Smooth muscle cell (in vitro differentiated cells): ENCODE data around the gene RXRB. TPM values are rescaled to one million over a fixed set of nuclear protein-coding genes. Genes with fewer than 3 reads are reported as not detected.

Source experiments
- DNase-seq: peaks from one replicate; lab custom pipeline; 2025; ENCODE audit not compliant: unreplicated experiment; lab: John Stamatoyannopoulos, UW
- H2AFZ ChIP-seq: fragments of 200-600 bp; sonication (generic); 2 replicates; pipeline ENCODE4 v1.6.0; 2016; ENCODE audit warnings: antibody characterized with exemption, low read depth, mild to moderate bottlenecking
- H3F3A ChIP-seq: fragments of 200-600 bp; sonication (generic); 2 replicates; pipeline ENCODE4 v1.6.0; 2017; ENCODE audit warnings: antibody characterized with exemption, low read depth
- H3K27ac ChIP-seq: fragments of 200-600 bp; sonication (generic); 2 replicates; pipeline ENCODE4 v1.5.1; 2016; ENCODE audit warnings: low read depth, mild to moderate bottlenecking
- H3K27me3 ChIP-seq: fragments of 200-600 bp; sonication (generic); 2 replicates; pipeline ENCODE4 v1.6.1; 2016; ENCODE audit warnings: low read depth, mild to moderate bottlenecking
- H3K36me3 ChIP-seq: fragments of 200-600 bp; sonication (generic); 2 replicates; pipeline ENCODE4 v1.5.1; 2016; ENCODE audit warnings: low read depth
- H3K4me1 ChIP-seq: fragments of 200-600 bp; sonication (generic); 2 replicates; pipeline ENCODE4 v1.5.1; 2016; ENCODE audit warnings: low read depth
- H3K4me2 ChIP-seq: fragments of 200-600 bp; sonication (generic); 2 replicates; pipeline ENCODE4 v1.6.0; 2016; ENCODE audit warnings: mild to moderate bottlenecking
- H3K4me3 ChIP-seq: fragments of 200-600 bp; sonication (generic); 2 replicates; pipeline ENCODE4 v1.5.1; 2016; ENCODE audit warnings: mild to moderate bottlenecking
- H3K79me2 ChIP-seq: fragments of 200-600 bp; sonication (generic); 2 replicates; pipeline ENCODE4 v1.6.0; 2016; ENCODE audit warnings: low read depth, mild to moderate bottlenecking
- H3K9ac ChIP-seq: fragments of 200-600 bp; sonication (generic); 2 replicates; pipeline ENCODE4 v1.6.0; 2016; ENCODE audit warnings: low read depth
- H3K9me3 ChIP-seq: fragments of 200-600 bp; sonication (generic); replicated peaks from 2 replicates; pipeline ENCODE4 v1.5.1; 2016; ENCODE audit warnings: low read depth
- H4K20me1 ChIP-seq: fragments of 200-600 bp; sonication (generic); 2 replicates; pipeline ENCODE4 v1.6.0; 2016; ENCODE audit warnings: low read depth
- CTCF ChIP-seq: fragments of 200-600 bp; sonication (generic); IDR thresholded peaks from 2 replicates; pipeline ENCODE4 v1.5.1; 2017; ENCODE audit warnings: borderline replicate concordance, mild to moderate bottlenecking, antibody characterized with exemption; ENCODE audit not compliant: insufficient read depth, poor library complexity, severe bottlenecking
- WGBS: methylation state at CpG from one replicate; pipeline ENCODE4 v1.1.7; 2016; ENCODE audit warnings: low lambda C conversion rate; 5-methylcytosine and 5-hydroxymethylcytosine counted together
- polyA plus RNA-seq: library from polyadenylated mRNA; unstranded; fragments of >200 nt; fragmentation: Nextera tagmentation; extraction: Ambion mirVana; gene quantifications from 2 replicates; pipeline ENCODE4 v1.2.1, GENCODE V29; 2016
- total RNA-seq: library from RNA; depleted of rRNA; stranded (reverse); fragments of >200 nt; gene quantifications from 2 replicates; pipeline ENCODE4 v1.2.3, GENCODE V29; 2014

RXRB gene
- total and polyA plus RNA-seq, 2 experiments from 2014 or later: 25.7 to 28.2 TPM

- H3K36me3 ChIP-seq: no peaks in the 10 kb centered on the region
- no peak overlapping the region for H3K27ac ChIP-seq
- H3F3A ChIP-seq: peaks cover 7% of the 10 kb centered on the region
- no peak for TF ChIP-seq CTCF
- WGBS: 6% methylated on average over 6 of the region's 6 CpGs
- H3K4me2 ChIP-seq: peak overlapping the region; percentile 85
- no peak overlapping the region for H2AFZ ChIP-seq
- H3K4me1 ChIP-seq: peaks cover 15% of the 10 kb centered on the region
- H4K20me1 ChIP-seq: peaks cover 6% of the 10 kb centered on the region
- H3K79me2 ChIP-seq: no peaks in the 10 kb centered on the region
- H3K9ac ChIP-seq: no peak overlapping the region
- H3K9me3 ChIP-seq: no peaks in the 10 kb centered on the region
- H3K27me3 ChIP-seq: peaks cover 12% of the 10 kb centered on the region
- no peak for DNase-seq
- H3K4me3 ChIP-seq: peak overlapping the region; percentile 54
Measured at GRCh38 chr6:33212857-33213165, 12.3 kb upstream of the RXRB start.

- Histone ChIP-seq H3K9ac (no peak overlapping the region), H2AFZ (no peak overlapping the region), H3K4me3 (no peak overlapping the region), H3K4me1 (peaks cover 15% of the 10 kb centered on the region), H4K20me1 (peaks cover 6% of the 10 kb centered on the region), H3K9me3 (no peaks in the 10 kb centered on the region), H3F3A (peaks cover 7% of the 10 kb centered on the region), H3K27me3 (peaks cover 5% of the 10 kb centered on the region), H3K36me3 (no peaks in the 10 kb centered on the region), H3K79me2 (no peaks in the 10 kb centered on the region), H3K4me2 (peak overlapping the region; percentile 85), H3K27ac (no peak overlapping the region)
- DNase-seq: no peak
- whole genome bisulfite sequencing: 76% methylated on average over 18 of the region's 18 CpGs
- TF ChIP-seq CTCF: no peak
Measured at GRCh38 chr6:33211666-33212422, 11.4 kb upstream of the RXRB start.

- no peak for TF ChIP-seq CTCF
- H3K4me1 ChIP-seq: peaks cover 21% of the 10 kb centered on the region
- WGBS: 91% methylated on average over 11 of the region's 17 CpGs
- no peak overlapping the region for H3K4me2 ChIP-seq
- no peaks in the 10 kb centered on the region for H3K9me3 ChIP-seq
- DNase-seq: no peak
- peaks cover 5% of the 10 kb centered on the region for H3K27me3 ChIP-seq
- H3K79me2 ChIP-seq: no peaks in the 10 kb centered on the region
- H3F3A ChIP-seq: peaks cover 12% of the 10 kb centered on the region
- no peak overlapping the region for H2AFZ ChIP-seq
- no peak overlapping the region for H3K9ac ChIP-seq
- H3K36me3 ChIP-seq: no peaks in the 10 kb centered on the region
- H3K4me3 ChIP-seq: no peak overlapping the region
- no peak overlapping the region for H3K27ac ChIP-seq
- peaks cover 6% of the 10 kb centered on the region for H4K20me1 ChIP-seq
Measured at GRCh38 chr6:33211136-33211535, 10.7 kb upstream of the RXRB start.

GRCh38 chr6:33209856-33210255 lies 9.4 kb upstream of the RXRB start:
- Histone ChIP-seq H3K9me3 (no peaks in the 10 kb centered on the region), H3K9ac (no peak overlapping the region), H3K4me2 (no peak overlapping the region), H4K20me1 (peaks cover 6% of the 10 kb centered on the region), H3K27me3 (peaks cover 5% of the 10 kb centered on the region), H3K4me1 (peaks cover 33% of the 10 kb centered on the region), H3K79me2 (no peaks in the 10 kb centered on the region), H3K27ac (no peak overlapping the region), H3F3A (peaks cover 15% of the 10 kb centered on the region), H2AFZ (no peak overlapping the region), H3K4me3 (no peak overlapping the region), H3K36me3 (no peaks in the 10 kb centered on the region)
- WGBS: 96% methylated on average over 10 of the region's 10 CpGs
- no peak for TF ChIP-seq CTCF
- DNase-seq: no peak
